ENCODE measurements around the gene NPAS3.

NPAS3 gene

GRCh38 chr14:33802737-33803136 lies 864.1 kb downstream of the NPAS3 start:
- Histone ChIP-seq H3K4me1 (ENCODE audit: control insufficient read depth in 1 of 2, insufficient read depth in 2 of 2, low read length in 2 of 2) (no peaks in the 10 kb centered on the region), H2AK5ac (ENCODE audit: low read length) (no peak overlapping the region)

DNA sequence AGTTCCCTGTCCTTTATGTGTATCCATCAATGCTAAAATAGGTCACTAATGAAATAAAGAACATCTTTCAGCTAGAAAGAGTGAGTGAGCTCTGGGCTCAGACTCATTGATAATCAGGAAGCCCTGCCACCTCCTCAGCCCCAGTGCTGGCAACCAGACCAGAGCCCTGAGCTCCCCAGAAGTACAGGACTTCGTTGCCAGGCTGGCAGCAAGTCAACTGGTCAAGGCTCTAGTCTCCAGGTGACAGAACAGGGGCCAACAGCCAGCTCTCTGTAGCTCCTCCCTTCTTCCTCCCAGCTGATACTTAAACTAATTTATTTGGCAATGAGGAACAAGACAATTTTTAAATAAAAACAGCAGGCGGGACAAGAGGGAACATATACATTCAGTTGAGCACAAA lies 866.9 kb downstream of the NPAS3 start:
- H4K8ac ChIP-seq (ENCODE audit: low read depth, low read length): no peak overlapping the region
- H3K79me2 ChIP-seq (ENCODE audit: control insufficient read depth, insufficient read depth, low read length, poor library complexity): no peaks in the 10 kb centered on the region
- no peak overlapping the region for H3K27ac ChIP-seq (ENCODE audit: low read depth, low read length)
- no peak overlapping the region for H3K9ac ChIP-seq (ENCODE audit: low read length)
- H3K4me3 ChIP-seq (ENCODE audit: low read depth, low read length): no peak overlapping the region
- no peak for DNase-seq
- H3K4me1 ChIP-seq (ENCODE audit: control insufficient read depth in 1 of 2, insufficient read depth in 2 of 2, low read length in 2 of 2): no peaks in the 10 kb centered on the region
- no peak overlapping the region for H2BK12ac ChIP-seq (ENCODE audit: low read length)
- H3K23ac ChIP-seq (ENCODE audit: low read length): no peak overlapping the region
- H3K4me2 ChIP-seq (ENCODE audit: low read length): no peak overlapping the region
- H3K79me1 ChIP-seq (ENCODE audit: low read length): no peaks in the 10 kb centered on the region
- no peak overlapping the region for H3K4ac ChIP-seq (ENCODE audit: low read depth, low read length)
- H4K91ac ChIP-seq (ENCODE audit: low read depth, low read length): no peak overlapping the region
- no peaks in the 10 kb centered on the region for H3K36me3 ChIP-seq (ENCODE audit: control insufficient read depth in 1 of 2, insufficient read depth in 2 of 2, low read length in 2 of 2)
- H3K14ac ChIP-seq (ENCODE audit: low read length): no peak overlapping the region
- no peak overlapping the region for H3K18ac ChIP-seq (ENCODE audit: low read length)
- no peaks in the 10 kb centered on the region for H3K27me3 ChIP-seq (ENCODE audit: insufficient read depth, low read length)
- WGBS (ENCODE audit: extremely low coverage, insufficient coverage, insufficient read length): no CpG with 5 or more reads among the region's 2 CpGs
- no peak overlapping the region for H2BK120ac ChIP-seq (ENCODE audit: insufficient read depth, low read length, poor library complexity)
- no peak overlapping the region for H4K12ac ChIP-seq (ENCODE audit: low read depth, low read length)
- H2BK5ac ChIP-seq (ENCODE audit: low read depth, low read length, poor library complexity): no peak overlapping the region
- H2AK5ac ChIP-seq (ENCODE audit: low read length): no peak overlapping the region
- no peak overlapping the region for H2AFZ ChIP-seq (ENCODE audit: insufficient read depth, low read length, poor library complexity)
- no peaks in the 10 kb centered on the region for H3K9me3 ChIP-seq (ENCODE audit: insufficient read depth, low read depth, low read length)

More at GRCh38 chr14:33802737-33803136, 864.1 kb downstream of the NPAS3 start:
- no peaks in the 10 kb centered on the region for H3K79me2 ChIP-seq (ENCODE audit: control insufficient read depth, insufficient read depth, low read length, poor library complexity)
- no peaks in the 10 kb centered on the region for H3K9me3 ChIP-seq (ENCODE audit: insufficient read depth, low read depth, low read length)
- H2BK12ac ChIP-seq (ENCODE audit: low read length): no peak overlapping the region
- H3K18ac ChIP-seq (ENCODE audit: low read length): no peak overlapping the region
- no peak overlapping the region for H3K4me3 ChIP-seq (ENCODE audit: low read depth, low read length)
- DNase-seq: no peak
- H3K4me2 ChIP-seq (ENCODE audit: low read length): no peak overlapping the region
- H3K27me3 ChIP-seq (ENCODE audit: insufficient read depth, low read length): no peaks in the 10 kb centered on the region
- H3K23ac ChIP-seq (ENCODE audit: low read length): no peak overlapping the region
- no peak overlapping the region for H4K8ac ChIP-seq (ENCODE audit: low read depth, low read length)
- H3K36me3 ChIP-seq (ENCODE audit: control insufficient read depth in 1 of 2, insufficient read depth in 2 of 2, low read length in 2 of 2): no peaks in the 10 kb centered on the region
- no peak overlapping the region for H4K12ac ChIP-seq (ENCODE audit: low read depth, low read length)
- no peak overlapping the region for H4K91ac ChIP-seq (ENCODE audit: low read depth, low read length)
- H2BK5ac ChIP-seq (ENCODE audit: low read depth, low read length, poor library complexity): no peak overlapping the region
- H3K9ac ChIP-seq (ENCODE audit: low read length): no peak overlapping the region
- H3K14ac ChIP-seq (ENCODE audit: low read length): no peak overlapping the region
- no peak overlapping the region for H3K4ac ChIP-seq (ENCODE audit: low read depth, low read length)
- no CpG with 5 or more reads among the region's 2 CpGs for WGBS (ENCODE audit: extremely low coverage, insufficient coverage, insufficient read length)
- no peak overlapping the region for H2BK120ac ChIP-seq (ENCODE audit: insufficient read depth, low read length, poor library complexity)
- H3K79me1 ChIP-seq (ENCODE audit: low read length): no peaks in the 10 kb centered on the region
- H2AFZ ChIP-seq (ENCODE audit: insufficient read depth, low read length, poor library complexity): no peak overlapping the region
- no peak overlapping the region for H3K27ac ChIP-seq (ENCODE audit: low read depth, low read length)

GRCh38 chr14:33806905-33807304 lies 868.2 kb downstream of the NPAS3 start:
- Histone ChIP-seq H3K18ac (ENCODE audit: low read length) (no peak overlapping the region), H2BK120ac (ENCODE audit: insufficient read depth, low read length, poor library complexity) (no peak overlapping the region), H3K79me2 (ENCODE audit: control insufficient read depth, insufficient read depth, low read length, poor library complexity) (no peaks in the 10 kb centered on the region), H2AK5ac (ENCODE audit: low read length) (no peak overlapping the region), H4K91ac (ENCODE audit: low read depth, low read length) (no peak overlapping the region), H3K27ac (ENCODE audit: low read depth, low read length) (no peak overlapping the region), H3K4me2 (ENCODE audit: low read length) (no peak overlapping the region), H3K4me1 (ENCODE audit: control insufficient read depth in 1 of 2, insufficient read depth in 2 of 2, low read length in 2 of 2) (no peaks in the 10 kb centered on the region), H3K9me3 (ENCODE audit: insufficient read depth, low read depth, low read length) (no peaks in the 10 kb centered on the region), H2AFZ (ENCODE audit: insufficient read depth, low read length, poor library complexity) (no peak overlapping the region), H3K23ac (ENCODE audit: low read length) (no peak overlapping the region), H3K9ac (ENCODE audit: low read length) (no peak overlapping the region), H3K27me3 (ENCODE audit: insufficient read depth, low read length) (no peaks in the 10 kb centered on the region), H3K4me3 (ENCODE audit: low read depth, low read length) (no peak overlapping the region), H3K4ac (ENCODE audit: low read depth, low read length) (no peak overlapping the region), H3K79me1 (ENCODE audit: low read length) (no peaks in the 10 kb centered on the region), H3K14ac (ENCODE audit: low read length) (no peak overlapping the region), H4K12ac (ENCODE audit: low read depth, low read length) (no peak overlapping the region), H2BK12ac (ENCODE audit: low read length) (no peak overlapping the region), H2BK5ac (ENCODE audit: low read depth, low read length, poor library complexity) (no peak overlapping the region), H4K8ac (ENCODE audit: low read depth, low read length) (no peak overlapping the region), H3K36me3 (ENCODE audit: control insufficient read depth in 1 of 2, insufficient read depth in 2 of 2, low read length in 2 of 2) (no peaks in the 10 kb centered on the region)
- WGBS (ENCODE audit: extremely low coverage, insufficient coverage, insufficient read length): no CpG with 5 or more reads among the region's 2 CpGs
- DNase-seq: no peak

DNA sequence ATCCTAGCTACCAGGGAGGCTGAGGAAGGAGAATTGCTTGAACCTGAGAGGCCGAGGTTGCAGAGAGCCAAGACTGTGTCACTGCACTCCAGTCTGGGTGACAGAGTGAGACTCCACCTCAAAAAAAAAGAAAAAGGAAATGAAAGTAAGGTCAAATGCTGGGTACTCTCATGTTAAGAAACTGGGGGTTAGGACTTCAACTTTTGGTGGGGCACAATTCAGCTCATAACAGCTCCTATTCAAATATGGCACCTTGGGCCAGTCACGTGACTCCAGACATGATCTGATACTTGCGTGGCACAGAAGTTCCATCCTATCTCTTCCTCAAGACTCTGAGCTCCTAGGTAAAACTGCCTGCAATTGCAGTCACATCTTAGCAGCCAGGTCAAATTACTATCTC lies 869.5 kb downstream of the NPAS3 start:
- no peak for DNase-seq
- no peak overlapping the region for H4K91ac ChIP-seq (ENCODE audit: low read depth, low read length)
- no peak overlapping the region for H4K12ac ChIP-seq (ENCODE audit: low read depth, low read length)
- no peaks in the 10 kb centered on the region for H3K9me3 ChIP-seq (ENCODE audit: insufficient read depth, low read depth, low read length)
- H3K4me1 ChIP-seq (ENCODE audit: control insufficient read depth in 1 of 2, insufficient read depth in 2 of 2, low read length in 2 of 2): no peaks in the 10 kb centered on the region
- H3K9ac ChIP-seq (ENCODE audit: low read length): no peak overlapping the region
- no peaks in the 10 kb centered on the region for H3K79me2 ChIP-seq (ENCODE audit: control insufficient read depth, insufficient read depth, low read length, poor library complexity)
- no peak overlapping the region for H2BK120ac ChIP-seq (ENCODE audit: insufficient read depth, low read length, poor library complexity)
- no peak overlapping the region for H3K14ac ChIP-seq (ENCODE audit: low read length)
- H3K27me3 ChIP-seq (ENCODE audit: insufficient read depth, low read length): no peaks in the 10 kb centered on the region
- no peak overlapping the region for H2BK5ac ChIP-seq (ENCODE audit: low read depth, low read length, poor library complexity)
- no peak overlapping the region for H3K18ac ChIP-seq (ENCODE audit: low read length)
- no peak overlapping the region for H4K8ac ChIP-seq (ENCODE audit: low read depth, low read length)
- no peak overlapping the region for H3K4me3 ChIP-seq (ENCODE audit: low read depth, low read length)
- H3K4ac ChIP-seq (ENCODE audit: low read depth, low read length): no peak overlapping the region
- H2AK5ac ChIP-seq (ENCODE audit: low read length): no peak overlapping the region
- no peaks in the 10 kb centered on the region for H3K79me1 ChIP-seq (ENCODE audit: low read length)
- no peak overlapping the region for H3K27ac ChIP-seq (ENCODE audit: low read depth, low read length)
- WGBS (ENCODE audit: extremely low coverage, insufficient coverage, insufficient read length): no CpG with 5 or more reads among the region's 3 CpGs
- H2BK12ac ChIP-seq (ENCODE audit: low read length): no peak overlapping the region
- H3K4me2 ChIP-seq (ENCODE audit: low read length): no peak overlapping the region
- no peak overlapping the region for H2AFZ ChIP-seq (ENCODE audit: insufficient read depth, low read length, poor library complexity)
- H3K23ac ChIP-seq (ENCODE audit: low read length): no peak overlapping the region
- no peaks in the 10 kb centered on the region for H3K36me3 ChIP-seq (ENCODE audit: control insufficient read depth in 1 of 2, insufficient read depth in 2 of 2, low read length in 2 of 2)

Data from trophoblast cell (in vitro differentiated cells and primary cell).